Dendritic cell treated with granulocyte-macrophage colony-stimulating factor and Interleukin-4, amounts not matched to agents 40 ng/mL and 50 ng/mL, for 4 days (primary cell): ENCODE data around the gene RHBDL3.
A peak's percentile ranks its signal among the peaks of the same experiment; 100 is the strongest.
"Not testable (repeated sequence)": the region's sequence is repeated elsewhere in the genome, so short reads cannot be mapped to it uniquely, and the experiment has no call there.

ENCODE experiments used
- H3K27ac Mint-ChIP-seq: one replicate; pipeline ENCODE4 v1.8.0; 2022; ENCODE audit warnings: mild to moderate bottlenecking, mixed read lengths
- H3K27me3 Mint-ChIP-seq: one replicate; pipeline ENCODE4 v1.8.0; 2022; ENCODE audit warnings: mild to moderate bottlenecking, mixed read lengths
- H3K36me3 Mint-ChIP-seq: one replicate; pipeline ENCODE4 v1.8.0; 2022; ENCODE audit warnings: low read depth, mixed read lengths
- H3K4me1 Mint-ChIP-seq: one replicate; pipeline ENCODE4 v1.8.0; 2022; ENCODE audit warnings: low read depth, mixed read lengths
- H3K4me3 Mint-ChIP-seq: one replicate; pipeline ENCODE4 v1.8.0; 2022; ENCODE audit warnings: mild to moderate bottlenecking, moderate library complexity, mixed read lengths
- H3K9me3 Mint-ChIP-seq: one replicate; pipeline ENCODE4 v1.8.0; 2022; ENCODE audit warnings: mixed read lengths
- intact Hi-C: fragments of 100-400 bp; cut with micrococcal nuclease; formaldehyde crosslinking; loops from one replicate; pipeline ENCODE4 v1.15.0; 2022

Gene RHBDL3

DNA sequence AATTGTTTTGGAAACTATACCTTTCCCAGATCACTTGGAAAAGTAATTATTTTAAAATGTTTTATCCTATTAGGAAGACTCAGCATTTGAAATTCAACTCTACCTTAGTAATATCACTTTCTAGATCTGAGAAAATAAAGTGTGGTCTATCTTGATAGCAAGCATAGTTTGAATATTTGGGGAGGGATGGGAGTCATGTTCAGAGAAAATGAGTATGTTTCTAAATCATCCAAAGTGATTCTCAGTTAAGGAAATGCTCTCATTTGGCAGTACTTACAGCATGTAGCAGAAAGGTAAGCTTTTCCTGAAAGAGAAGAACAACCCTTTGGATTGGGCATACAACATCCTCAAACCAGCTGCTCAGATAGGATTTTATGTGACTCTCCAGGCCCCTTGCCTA is 69.4 kb downstream of the RHBDL3 start:
- H3K27ac Mint-ChIP-seq: no peak overlapping the region
- H3K4me1 Mint-ChIP-seq: peaks cover 51% of the 10 kb centered on the region
- intact Hi-C loops: no loop called here
- no peak overlapping the region for H3K4me3 Mint-ChIP-seq
- peaks cover 11% of the 10 kb centered on the region for H3K36me3 Mint-ChIP-seq
- no peaks in the 10 kb centered on the region for H3K9me3 Mint-ChIP-seq
- no peaks in the 10 kb centered on the region for H3K27me3 Mint-ChIP-seq

DNA sequence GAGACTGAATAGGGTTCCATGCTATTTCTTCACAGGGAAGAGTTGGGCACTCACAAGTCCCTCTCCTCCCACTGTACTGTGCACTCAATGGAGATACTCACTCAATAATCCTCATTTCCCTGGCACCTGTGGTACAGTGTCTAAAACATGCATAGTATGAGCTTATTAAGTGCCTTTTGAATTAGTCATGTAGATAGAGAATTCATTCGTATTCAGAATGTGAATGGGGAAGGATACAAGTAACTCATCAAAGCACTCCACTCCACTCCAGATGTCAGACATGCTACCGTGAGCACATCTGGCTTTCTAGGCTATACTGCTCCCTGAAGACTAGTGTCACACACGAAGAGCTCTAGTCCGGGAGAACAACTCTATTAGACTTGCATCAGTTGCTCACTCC is 70.1 kb downstream of the RHBDL3 start:
- Mint-ChIP-seq H3K27me3 (no peaks in the 10 kb centered on the region), H3K36me3 (peaks cover 11% of the 10 kb centered on the region), H3K9me3 (no peaks in the 10 kb centered on the region), H3K4me1 (peaks cover 58% of the 10 kb centered on the region), H3K27ac (no peak overlapping the region), H3K4me3 (no peak overlapping the region)
- intact Hi-C loops: no loop called here

DNA sequence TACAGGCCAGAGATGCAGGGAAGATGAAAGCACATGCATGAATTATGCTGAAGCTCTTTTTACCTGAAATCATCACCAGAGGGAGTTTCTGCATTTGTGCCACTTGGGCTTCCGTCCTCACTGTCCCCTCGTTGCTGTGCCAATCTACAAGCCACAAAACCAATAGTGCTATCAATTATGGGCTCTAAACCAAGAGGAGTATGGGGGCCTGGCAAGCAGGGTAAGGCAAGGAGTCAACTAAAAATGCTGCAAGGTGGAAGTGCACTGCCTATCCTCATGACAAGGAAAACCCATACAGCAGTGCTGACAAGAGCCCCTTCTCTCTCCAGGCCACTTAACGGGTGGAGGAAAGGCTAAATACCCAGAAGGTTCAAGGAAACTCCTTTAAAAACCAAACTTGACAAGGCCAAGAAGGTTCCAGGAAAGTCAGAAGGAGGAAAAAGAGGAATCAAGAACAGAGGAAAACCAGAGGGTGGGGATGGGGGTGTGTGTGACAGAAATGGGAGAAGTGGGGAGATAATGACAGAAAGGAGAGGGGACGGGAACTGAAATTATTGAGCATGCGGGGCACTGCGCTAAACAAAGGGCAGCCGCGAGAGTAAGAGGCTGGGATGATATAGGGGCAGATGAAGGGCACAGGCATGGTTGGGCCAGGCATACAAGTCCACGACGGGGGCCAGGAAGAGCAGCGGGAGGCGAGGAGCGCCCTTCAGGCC is 75.7 kb downstream of the RHBDL3 start:
- no peaks in the 10 kb centered on the region for H3K9me3 Mint-ChIP-seq

DNA sequence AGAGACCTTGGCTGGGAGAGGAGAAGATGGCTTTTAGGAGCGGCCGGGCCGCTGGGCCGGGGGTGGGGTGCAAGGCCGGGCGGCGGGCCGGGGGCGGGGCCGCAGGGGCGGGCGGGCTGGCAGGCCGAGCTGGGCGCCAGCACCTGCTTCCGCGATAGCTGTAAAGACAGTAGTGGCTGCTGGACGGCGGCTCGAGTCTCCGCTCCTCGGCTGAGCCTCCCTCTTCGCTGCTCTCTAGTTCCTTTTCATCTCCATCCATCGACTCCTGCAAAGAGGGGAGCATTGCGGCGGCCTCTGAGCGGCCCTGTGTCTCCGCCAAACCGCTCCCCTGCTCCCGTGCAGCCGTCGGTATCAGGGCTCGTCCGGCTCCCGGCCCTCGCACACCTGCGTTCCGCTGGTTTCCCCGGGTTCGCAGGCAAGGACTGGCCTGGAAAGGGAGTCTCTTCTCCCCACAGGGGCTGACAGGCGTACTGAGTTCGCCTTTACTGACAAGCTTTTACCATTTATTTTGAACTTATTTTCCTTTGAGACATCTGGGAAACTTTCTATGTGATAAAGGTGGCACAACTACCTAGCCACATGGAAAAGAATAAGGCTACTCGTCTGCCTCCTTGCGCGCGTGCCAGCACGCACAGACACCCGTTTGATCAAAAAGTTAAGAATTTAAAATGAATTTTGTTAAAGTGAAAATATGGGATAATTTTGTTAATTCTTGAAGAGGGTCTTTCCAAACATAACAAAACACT is 76.4 kb downstream of the RHBDL3 start, which contains the start of gene C17orf75:
C17orf75 (minus strand) TSS at position 317 of the 746 bp plus-strand sequence; CDS start at position 283, 34 bp downstream.
- peaks cover 11% of the 10 kb centered on the region for H3K36me3 Mint-ChIP-seq

More for the DNA sequence above, 75.7 kb downstream of the RHBDL3 start:
- H3K27me3 Mint-ChIP-seq: no peaks in the 10 kb centered on the region
- peaks cover 63% of the 10 kb centered on the region for H3K4me1 Mint-ChIP-seq
- peaks cover 11% of the 10 kb centered on the region for H3K36me3 Mint-ChIP-seq
- peak overlapping the region; percentile 100 for H3K27ac Mint-ChIP-seq
- intact Hi-C loops: no loop called here
- H3K4me3 Mint-ChIP-seq: peak overlapping the region; percentile 97

DNA sequence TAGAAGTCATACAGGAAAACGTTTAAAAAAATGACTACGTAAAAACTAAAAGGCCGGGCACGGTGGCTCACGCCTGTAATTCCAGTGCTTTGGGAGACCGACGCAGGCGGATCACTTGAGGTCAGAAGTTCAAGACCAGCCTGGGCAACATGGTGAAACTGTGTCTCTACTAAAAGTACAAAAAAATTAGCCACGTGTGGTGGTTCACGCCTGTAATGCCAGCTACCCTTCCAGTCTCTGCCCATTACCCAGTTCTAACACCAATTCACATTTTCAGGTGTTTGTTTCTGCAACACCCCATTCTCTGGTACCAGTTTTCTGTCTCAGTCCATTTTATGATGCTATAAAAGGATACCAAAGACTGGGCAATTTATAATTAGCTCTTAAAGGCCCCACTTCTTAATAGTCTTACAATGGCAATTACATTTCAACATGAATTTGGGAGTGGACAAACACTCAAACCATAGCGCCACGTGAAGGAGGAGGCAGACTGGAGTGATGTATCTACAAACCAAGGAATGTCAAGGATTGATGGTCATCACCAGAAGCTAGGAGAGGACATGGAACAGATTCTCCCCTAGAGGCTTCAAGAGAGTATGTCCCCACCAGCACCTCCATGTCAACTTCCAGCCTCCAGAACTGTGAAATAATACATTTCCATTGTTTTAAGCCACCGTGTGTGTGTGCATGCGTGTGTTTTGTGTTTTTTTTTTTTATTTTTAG is 77.1 kb downstream of the RHBDL3 start:
- H3K9me3 Mint-ChIP-seq: no peaks in the 10 kb centered on the region
- H3K36me3 Mint-ChIP-seq: peaks cover 11% of the 10 kb centered on the region
- H3K27me3 Mint-ChIP-seq: no peaks in the 10 kb centered on the region
- peaks cover 57% of the 10 kb centered on the region for H3K4me1 Mint-ChIP-seq
- intact Hi-C loops: no loop called here
- peak overlapping the region; percentile 100 for H3K27ac Mint-ChIP-seq
- peak overlapping the region; percentile 97 for H3K4me3 Mint-ChIP-seq

More for the DNA sequence above, 76.4 kb downstream of the RHBDL3 start, which contains the start of gene C17orf75:
- intact Hi-C loops: no loop called here
- H3K4me1 Mint-ChIP-seq: peaks cover 59% of the 10 kb centered on the region
- no peaks in the 10 kb centered on the region for H3K27me3 Mint-ChIP-seq
- peak within 1 kb of the TSS; percentile 97 for H3K4me3 Mint-ChIP-seq
- no peaks in the 10 kb centered on the region for H3K9me3 Mint-ChIP-seq
- peak within 1 kb of the TSS; percentile 100 for H3K27ac Mint-ChIP-seq

DNA sequence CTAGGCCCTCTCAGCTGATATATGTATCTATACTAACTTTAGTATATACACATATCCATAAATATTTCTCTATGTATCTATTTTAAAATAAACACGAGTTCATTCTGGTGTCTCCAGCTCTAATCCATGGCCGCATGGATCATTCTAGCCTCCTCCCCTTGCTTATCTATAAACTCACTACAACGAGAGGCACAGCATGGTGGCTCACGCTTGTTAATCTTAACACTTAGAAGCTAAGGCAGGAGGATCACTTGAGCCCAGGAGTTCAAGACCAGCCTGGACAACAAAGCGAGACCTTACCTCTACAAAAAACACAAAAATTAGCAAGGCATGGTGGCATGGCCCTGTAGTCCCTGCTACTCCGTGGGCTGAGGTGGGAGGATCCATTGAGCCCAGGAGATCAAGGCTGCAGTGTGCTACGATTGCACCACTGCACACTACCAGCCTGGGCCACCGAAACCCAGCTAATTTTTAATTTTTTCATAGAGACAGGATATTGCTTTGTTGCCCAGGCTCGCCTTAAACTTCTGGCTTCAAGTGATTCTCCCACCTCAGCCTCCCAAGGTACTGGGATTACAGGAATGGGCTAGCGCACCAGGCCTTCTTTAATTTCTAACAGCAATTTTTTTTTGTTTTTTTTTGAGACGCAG is 80.4 kb downstream of the RHBDL3 start:
- peak overlapping the region; percentile 45 for H3K27ac Mint-ChIP-seq
- intact Hi-C loops: no loop called here
- H3K4me3 Mint-ChIP-seq: no peak overlapping the region

DNA sequence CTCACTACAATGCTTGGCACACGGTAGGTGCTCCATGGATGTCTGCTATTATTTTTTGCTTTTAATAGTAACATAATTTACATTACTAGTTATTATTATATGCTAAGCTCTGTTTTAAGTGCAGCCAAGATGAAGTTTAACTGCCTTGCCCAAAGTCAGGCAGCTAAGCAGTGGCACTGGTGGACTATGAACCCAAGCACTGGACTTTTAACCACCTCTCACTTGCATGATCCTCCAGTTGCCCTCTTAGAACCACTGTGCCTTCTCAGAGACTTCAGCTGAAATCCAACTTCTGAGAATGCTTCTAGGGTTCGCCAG is 82.8 kb downstream of the RHBDL3 start:
- Mint-ChIP-seq H3K4me3 (peak overlapping the region; percentile 17), H3K9me3 (no peaks in the 10 kb centered on the region), H3K4me1 (peaks cover 26% of the 10 kb centered on the region), H3K27ac (peak overlapping the region; percentile 94), H3K36me3 (peaks cover 40% of the 10 kb centered on the region), H3K27me3 (no peaks in the 10 kb centered on the region)
- intact Hi-C loops: no loop called here

More for the DNA sequence above, 80.4 kb downstream of the RHBDL3 start:
- Mint-ChIP-seq H3K4me1 (peaks cover 47% of the 10 kb centered on the region), H3K9me3 (no peaks in the 10 kb centered on the region), H3K36me3 (peaks cover 28% of the 10 kb centered on the region), H3K27me3 (no peaks in the 10 kb centered on the region)

DNA sequence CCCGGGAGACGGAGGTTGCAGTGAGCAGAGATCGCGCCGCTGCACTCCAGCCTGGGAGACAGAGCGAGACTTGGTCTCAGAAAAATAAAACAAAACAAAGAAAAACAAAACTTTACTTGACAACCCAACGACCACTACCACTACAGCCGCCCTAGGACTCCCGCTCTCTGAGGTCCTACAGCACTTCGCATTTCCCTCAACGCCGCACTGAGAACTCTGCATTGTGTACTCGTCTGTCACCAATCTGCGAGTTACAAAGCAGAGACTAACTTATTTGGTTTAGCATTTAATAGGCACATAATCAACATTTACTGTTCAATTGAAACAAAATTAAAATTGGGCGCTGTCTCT is 83.8 kb downstream of the RHBDL3 start:
- no peaks in the 10 kb centered on the region for H3K9me3 Mint-ChIP-seq
- intact Hi-C loops: no loop called here
- H3K36me3 Mint-ChIP-seq: peaks cover 51% of the 10 kb centered on the region
- H3K4me1 Mint-ChIP-seq: peaks cover 31% of the 10 kb centered on the region
- H3K27ac Mint-ChIP-seq: peak overlapping the region; percentile 94
- H3K4me3 Mint-ChIP-seq: peak overlapping the region; percentile 91
- no peaks in the 10 kb centered on the region for H3K27me3 Mint-ChIP-seq

DNA sequence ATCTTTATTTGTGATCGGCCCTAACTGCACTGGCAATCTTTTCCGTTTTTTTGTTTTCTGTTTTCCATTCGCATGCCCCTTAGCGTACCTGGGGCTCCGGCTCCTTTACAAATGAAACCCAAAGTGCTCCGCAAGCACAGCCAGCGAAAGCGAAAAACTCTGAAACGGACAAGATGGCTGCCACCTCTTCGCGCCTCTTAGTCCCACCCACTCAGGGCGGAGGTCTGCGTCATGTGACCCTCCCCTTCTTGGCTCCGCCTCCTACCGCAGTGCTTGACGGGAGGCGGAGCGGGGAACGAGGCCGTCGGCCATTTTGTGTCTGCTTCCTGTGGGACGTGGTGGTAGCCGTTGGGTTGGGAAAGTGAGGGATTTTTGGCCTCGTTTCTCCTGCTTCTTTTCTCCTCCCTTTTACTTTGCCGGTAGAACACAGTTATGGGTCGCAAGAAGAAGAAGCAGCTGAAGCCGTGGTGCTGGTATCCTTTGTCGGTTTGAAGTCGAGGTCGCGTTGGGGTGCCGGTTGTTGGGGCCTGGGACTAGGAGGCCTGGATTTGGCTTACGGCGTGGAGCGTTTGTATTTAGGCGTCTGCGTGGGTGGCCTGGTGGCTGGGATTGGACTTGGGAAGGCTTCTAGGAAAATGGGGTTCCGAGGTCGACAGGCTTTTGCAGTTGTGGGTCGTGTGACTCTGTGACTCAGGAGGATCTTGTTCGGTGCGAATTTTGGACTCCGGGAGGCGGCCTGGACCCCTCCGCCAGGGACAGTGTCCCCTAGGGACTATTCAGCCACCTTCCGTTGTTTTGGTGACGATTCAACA is 84.4 kb downstream of the RHBDL3 start, which contains the start of gene ZNF207:
ZNF207 (plus strand) TSS at position 304 of the 812 bp plus-strand sequence; CDS start at position 433, 129 bp downstream.
- Mint-ChIP-seq H3K27ac (peak within 1 kb of the TSS; percentile 94), H3K9me3 (no peaks in the 10 kb centered on the region), H3K36me3 (peaks cover 56% of the 10 kb centered on the region), H3K4me3 (peak within 1 kb of the TSS; percentile 91), H3K27me3 (no peaks in the 10 kb centered on the region), H3K4me1 (peaks cover 37% of the 10 kb centered on the region)
- intact Hi-C loops: loop anchor here (2.0 to 10.0 kb wide), 3 partner anchors 31 to 355 kb away; no protein-coding TSS in a partner anchor

DNA sequence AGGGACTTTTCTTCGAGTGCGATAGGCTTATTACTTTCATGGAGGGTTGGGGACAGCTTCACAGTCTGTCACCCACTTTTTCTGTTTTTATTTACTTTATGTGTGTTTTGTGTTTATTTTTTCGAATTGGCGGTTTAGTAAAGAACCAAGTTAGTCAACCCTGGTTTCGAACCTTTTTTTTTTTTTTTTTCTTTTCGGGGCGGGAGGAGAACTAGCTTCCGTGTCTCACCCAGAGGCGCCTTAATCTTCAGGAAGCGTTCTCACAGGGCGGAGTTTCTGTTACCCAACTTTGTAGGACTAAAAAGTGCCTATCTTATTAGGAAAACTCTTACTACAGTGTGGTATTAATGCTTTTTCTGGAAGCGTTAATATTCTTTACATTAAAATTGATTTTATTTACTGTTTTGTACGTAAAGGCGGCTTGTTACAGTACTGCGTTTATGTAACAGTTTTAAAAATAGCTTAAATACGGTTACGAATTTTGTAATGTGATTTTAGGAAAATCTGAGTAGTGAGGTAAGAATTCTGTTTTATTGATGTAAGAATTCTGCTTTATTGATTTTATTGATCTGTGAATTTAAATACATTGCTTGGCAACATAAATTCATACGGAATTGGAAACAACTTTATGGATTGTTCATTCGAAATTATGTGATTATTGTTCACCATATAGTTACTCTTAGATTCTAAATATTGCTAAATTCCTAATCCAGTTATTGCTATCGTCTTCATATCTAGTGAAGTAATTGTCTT is 85.2 kb downstream of the RHBDL3 start:
- Mint-ChIP-seq H3K4me1 (peaks cover 45% of the 10 kb centered on the region), H3K27me3 (no peaks in the 10 kb centered on the region), H3K36me3 (peaks cover 64% of the 10 kb centered on the region), H3K27ac (peak overlapping the region; percentile 94), H3K9me3 (no peaks in the 10 kb centered on the region), H3K4me3 (peak overlapping the region; percentile 91)
- intact Hi-C loops: loop anchor here (2.0 to 10.0 kb wide), 3 partner anchors 32 to 356 kb away; no protein-coding TSS in a partner anchor

DNA sequence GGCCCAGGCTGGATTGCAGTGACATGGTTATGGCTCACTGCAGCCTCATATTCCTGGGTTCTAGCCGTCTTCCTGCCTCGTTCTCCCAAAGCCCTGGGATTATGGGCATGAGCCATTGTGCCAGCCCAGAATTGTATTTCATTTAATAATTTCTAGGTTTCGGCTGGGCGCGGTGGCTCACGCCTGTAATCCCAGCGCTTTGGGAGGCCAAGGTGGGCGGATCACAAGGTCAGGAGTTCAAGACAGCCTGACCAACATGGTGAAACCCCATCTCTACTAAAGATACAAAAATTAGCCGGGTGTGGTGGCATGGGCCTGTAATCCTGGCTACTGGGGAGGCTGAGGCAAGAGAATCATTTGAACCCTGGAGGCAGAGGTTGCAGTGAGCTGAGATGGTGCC is 87.1 kb downstream of the RHBDL3 start:
- intact Hi-C loops: loop anchor here (5.0 to 10.0 kb wide), 2 partner anchors 100 to 358 kb away; no protein-coding TSS in a partner anchor
- H3K27ac Mint-ChIP-seq: not testable (repeated sequence)

DNA sequence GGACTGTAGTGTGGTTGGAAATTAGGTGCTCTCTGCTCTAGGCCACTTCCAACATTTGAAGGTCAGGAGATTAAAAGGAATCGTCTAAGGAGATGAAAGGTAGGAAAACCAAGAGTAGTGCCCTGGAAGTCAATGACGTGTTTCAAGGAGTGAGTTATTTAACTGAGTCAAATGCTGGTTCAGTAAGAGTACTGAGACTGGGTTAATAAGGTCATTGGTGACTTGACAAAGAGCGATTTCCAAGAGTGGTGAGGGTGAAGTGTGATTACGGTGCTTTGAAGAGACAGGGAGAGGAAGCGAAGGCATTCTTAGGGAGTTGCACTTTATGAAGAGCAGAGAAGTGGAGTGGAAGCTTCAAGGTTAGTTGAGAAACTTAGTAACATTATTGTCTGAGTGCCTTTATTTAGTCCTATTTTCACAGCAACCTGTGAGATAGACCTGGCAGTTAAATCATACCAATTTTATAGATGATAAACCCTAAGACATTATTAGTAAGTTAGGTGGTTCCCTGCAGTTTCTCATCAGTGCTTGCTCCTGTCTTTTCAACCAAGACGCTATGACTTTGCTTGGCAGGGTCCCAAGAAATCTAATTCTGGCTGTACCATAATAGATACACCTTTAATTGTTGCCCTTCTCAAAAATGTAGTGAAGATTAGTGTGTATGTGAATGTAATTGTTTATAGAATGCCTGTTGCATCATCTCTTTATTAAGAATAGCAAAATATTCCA is 90.2 kb downstream of the RHBDL3 start:
- Mint-ChIP-seq H3K27me3 (no peaks in the 10 kb centered on the region), H3K4me1 (peaks cover 39% of the 10 kb centered on the region), H3K9me3 (no peaks in the 10 kb centered on the region), H3K4me3 (peak overlapping the region; percentile 91), H3K36me3 (peaks cover 97% of the 10 kb centered on the region), H3K27ac (peak overlapping the region; percentile 40)
- intact Hi-C loops: loop anchor here (10.0 kb wide), 1 partner anchor 361 kb away; no protein-coding TSS in a partner anchor

More for the DNA sequence above, 87.1 kb downstream of the RHBDL3 start:
- peaks cover 81% of the 10 kb centered on the region for H3K36me3 Mint-ChIP-seq
- H3K4me1 Mint-ChIP-seq: peaks cover 44% of the 10 kb centered on the region
- H3K9me3 Mint-ChIP-seq, H3K27me3 Mint-ChIP-seq: not testable (repeated sequence)
- H3K4me3 Mint-ChIP-seq: peak overlapping the region; percentile 91
